ENCODE results near the gene TTC3.
"Not testable (repeated sequence)": the region's sequence is repeated elsewhere in the genome, so short reads cannot be mapped to it uniquely, and the experiment has no call there.

Gene TTC3, protein sequence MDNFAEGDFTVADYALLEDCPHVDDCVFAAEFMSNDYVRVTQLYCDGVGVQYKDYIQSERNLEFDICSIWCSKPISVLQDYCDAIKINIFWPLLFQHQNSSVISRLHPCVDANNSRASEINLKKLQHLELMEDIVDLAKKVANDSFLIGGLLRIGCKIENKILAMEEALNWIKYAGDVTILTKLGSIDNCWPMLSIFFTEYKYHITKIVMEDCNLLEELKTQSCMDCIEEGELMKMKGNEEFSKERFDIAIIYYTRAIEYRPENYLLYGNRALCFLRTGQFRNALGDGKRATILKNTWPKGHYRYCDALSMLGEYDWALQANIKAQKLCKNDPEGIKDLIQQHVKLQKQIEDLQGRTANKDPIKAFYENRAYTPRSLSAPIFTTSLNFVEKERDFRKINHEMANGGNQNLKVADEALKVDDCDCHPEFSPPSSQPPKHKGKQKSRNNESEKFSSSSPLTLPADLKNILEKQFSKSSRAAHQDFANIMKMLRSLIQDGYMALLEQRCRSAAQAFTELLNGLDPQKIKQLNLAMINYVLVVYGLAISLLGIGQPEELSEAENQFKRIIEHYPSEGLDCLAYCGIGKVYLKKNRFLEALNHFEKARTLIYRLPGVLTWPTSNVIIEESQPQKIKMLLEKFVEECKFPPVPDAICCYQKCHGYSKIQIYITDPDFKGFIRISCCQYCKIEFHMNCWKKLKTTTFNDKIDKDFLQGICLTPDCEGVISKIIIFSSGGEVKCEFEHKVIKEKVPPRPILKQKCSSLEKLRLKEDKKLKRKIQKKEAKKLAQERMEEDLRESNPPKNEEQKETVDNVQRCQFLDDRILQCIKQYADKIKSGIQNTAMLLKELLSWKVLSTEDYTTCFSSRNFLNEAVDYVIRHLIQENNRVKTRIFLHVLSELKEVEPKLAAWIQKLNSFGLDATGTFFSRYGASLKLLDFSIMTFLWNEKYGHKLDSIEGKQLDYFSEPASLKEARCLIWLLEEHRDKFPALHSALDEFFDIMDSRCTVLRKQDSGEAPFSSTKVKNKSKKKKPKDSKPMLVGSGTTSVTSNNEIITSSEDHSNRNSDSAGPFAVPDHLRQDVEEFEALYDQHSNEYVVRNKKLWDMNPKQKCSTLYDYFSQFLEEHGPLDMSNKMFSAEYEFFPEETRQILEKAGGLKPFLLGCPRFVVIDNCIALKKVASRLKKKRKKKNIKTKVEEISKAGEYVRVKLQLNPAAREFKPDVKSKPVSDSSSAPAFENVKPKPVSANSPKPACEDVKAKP (N-terminal part only)

DNA sequence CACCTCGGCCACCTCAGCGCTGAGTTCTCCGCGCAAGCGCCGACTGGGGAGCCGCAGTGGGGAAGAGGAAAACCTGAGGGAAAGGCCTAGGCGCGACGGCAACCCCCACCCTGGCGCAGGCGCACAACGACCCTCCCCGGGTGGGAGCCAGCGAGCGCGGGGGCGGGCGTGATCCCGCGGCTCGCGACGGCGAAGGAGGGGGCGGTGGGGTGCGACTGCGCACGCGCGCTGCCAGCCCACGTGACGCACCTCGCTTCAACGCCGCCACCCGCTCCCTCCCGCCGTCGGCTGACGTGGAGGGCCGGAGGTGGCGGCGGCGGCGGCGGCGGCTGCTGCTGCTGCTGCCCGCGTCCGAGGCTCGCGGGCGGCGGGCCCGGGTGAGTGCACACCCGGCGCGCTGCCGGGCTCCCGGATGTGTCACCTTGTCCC, at the start of gene TTC3, which contains the start of gene PIGP:
Gene TTC3 (plus strand): TSS at position 267 of the 429 bp plus-strand sequence. CDS start 14,004 bp downstream, outside the sequence.
Gene PIGP (minus strand): TSS at position 84 of the 429 bp plus-strand sequence. CDS start 556 bp downstream, outside the sequence.
- DNase-seq: peak; percentile 91

DNA sequence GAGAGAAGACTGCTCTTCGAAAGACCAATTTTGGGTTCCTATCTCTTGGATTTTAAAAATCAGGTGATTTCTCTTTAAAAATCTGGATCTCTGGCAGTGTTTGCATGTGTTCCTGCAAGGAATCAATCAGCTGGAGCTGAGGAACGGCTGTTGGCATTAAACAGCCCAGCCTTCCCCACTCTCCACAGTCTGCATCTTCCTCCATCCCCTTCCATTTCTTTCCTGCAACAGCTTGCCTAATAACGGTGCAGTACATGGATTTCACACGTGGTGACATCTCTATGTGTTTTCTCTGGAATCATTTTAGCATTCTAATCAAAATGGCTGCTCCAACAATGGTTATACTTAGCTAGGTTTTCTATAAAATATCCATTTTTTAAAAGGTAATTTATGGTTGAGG, 46.6 kb upstream of the TTC3 start:
- no peak for DNase-seq

DNA sequence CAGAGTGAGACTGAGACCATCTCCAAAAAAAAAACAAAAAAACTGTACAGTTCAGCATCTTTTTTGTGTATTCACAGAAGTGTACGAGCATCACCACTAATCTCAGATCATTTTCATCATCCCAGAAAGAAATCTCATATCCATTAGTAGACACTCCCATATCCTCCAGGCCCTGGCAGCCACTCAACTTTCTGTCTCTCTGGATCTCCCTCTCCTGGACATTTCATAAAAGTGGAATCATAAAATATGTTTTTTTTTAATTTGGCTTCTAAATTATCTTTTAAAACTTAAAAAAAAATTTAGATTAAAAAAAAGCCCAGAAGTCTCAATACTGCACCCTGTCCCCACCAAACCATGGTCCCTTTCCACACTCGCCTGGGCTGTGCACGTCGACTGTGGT, 44.5 kb upstream of the TTC3 start:
- no peak for DNase-seq

DNA sequence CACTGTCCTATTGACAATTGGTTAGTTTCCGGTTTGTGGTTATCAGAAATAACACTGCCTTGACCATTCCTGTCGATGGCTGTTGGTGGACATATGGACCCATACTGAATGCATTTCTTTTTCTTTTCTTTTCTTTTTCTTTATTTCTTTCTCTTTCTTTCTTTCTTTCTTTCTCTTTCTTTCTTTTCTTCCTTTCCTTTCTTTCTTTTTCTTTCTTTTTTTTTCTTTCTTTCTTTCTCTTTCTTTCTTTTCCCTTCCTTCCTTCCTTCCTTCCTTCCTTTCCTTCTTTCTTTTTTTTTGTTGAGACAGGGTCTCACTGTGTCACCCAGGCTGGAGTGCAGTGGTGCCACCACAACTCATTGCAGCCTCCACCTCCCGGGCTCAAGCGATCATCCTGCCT, 42.2 kb upstream of the TTC3 start:
- DNase-seq: no peak

DNA sequence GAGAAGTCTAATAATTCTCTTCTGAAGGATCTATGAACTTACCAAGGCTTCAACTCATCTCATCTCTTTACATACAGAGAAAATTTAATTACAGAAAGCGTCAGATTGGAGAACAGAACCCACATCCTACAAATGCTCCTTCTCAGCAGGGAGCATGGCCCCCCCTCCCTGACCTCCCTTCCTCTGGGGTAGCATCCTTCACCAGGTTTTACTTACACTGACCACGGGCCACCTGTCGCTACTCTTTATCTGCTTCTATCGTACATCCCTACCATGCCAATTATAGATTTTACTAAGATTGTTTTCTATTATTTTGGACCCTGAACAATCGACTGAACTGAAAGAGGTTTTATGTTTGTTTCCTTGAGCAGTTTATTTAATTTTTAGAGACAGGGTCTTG, 40.8 kb upstream of the TTC3 start:
- DNase-seq: no peak

DNA sequence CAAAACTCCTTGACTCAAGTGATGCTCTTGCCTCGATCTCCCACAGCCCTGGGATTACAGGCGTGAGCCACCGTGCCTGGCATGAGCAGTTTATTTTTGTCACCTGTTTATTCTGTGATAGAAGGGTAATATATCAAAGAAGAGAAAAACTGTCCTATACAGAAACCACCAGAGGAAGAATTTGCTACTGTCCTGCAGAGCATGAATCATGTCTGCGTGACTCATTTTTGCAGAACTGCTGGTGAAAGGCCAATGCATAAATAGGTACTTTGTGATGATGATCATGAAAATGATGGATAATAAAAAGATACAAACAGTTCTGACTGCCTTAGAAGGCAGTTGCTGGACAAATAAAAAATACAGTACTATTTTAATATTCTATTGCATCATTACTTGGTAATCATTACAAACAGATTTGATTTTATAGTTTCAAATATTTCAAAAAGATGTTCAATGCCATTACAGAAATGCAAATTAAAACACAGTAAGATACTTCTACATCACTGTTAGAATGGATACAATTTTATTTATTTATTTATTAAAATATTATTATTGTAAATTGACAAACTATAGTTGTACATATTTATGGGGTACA, 40.1 kb upstream of the TTC3 start:
- no peak for DNase-seq

DNA sequence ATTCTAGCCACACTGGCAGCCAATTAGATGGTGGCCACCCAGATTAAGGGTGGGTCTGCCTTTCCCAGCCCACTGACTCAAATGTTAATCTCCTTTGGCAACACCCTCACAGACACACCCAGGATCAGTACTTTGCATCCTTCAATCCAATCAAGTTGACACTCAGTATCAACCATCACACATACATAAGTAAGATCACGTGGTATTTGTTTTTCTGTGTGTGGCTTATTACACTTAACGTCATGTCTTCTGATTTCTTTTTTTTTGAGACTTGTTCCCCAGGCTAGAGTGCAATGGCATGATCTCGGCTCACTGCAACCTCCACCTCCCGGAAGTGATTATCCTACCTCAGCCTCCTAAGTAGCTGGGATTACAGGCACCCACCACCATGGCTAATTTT, 38.7 kb upstream of the TTC3 start:
- not testable (repeated sequence) for DNase-seq

DNA sequence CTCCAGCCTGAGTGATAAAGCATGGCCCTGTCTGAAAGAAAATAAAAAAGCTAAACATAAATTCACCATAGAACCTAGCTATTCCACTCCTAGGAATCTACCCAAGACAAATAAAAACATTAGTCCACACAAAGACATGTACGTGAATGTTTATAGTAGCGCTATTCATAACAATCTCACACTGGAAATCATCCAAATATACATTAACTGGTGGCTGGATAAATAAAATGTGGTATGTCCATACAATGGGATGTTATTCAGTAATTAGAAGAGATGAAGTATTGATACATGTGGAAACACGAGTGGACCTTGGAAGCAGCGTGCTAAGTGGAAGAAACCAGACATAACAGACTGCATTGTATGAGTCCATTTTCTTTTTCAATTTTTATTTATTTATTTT, 36.9 kb upstream of the TTC3 start:
- DNase-seq: no peak

DNA sequence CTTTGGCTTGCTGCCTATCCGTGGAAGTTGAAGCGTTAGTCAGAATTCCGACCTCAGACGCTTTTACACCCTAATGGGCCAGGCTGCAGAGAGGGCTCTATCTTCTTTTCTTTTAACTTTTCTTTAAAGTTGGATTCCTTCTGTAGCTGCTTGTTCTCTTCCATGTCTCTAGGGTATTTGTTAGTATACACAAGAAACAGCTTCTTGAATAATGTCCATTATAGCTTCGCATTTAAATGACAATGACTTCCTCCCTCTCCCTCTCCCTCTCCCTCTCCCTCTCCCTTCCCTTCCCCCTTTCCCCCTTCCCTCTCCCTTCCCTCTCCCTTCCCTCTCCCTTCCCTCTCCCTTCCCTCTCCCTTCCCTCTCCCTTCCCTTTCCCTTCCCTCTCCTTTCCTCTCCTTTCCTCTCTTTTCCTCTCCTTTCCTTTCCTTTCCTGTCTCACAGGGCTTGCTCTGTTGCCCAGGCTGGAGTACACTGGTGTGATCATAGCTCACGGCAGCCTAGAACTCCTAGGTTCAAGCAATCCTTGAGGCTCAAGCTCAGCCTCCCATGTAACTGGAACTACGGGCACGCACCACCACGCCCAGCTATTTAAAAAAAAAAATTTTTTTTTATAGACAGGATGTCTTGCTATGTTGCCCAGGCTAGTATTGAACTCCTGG, 33.5 kb upstream of the TTC3 start:
- no peak for DNase-seq

DNA sequence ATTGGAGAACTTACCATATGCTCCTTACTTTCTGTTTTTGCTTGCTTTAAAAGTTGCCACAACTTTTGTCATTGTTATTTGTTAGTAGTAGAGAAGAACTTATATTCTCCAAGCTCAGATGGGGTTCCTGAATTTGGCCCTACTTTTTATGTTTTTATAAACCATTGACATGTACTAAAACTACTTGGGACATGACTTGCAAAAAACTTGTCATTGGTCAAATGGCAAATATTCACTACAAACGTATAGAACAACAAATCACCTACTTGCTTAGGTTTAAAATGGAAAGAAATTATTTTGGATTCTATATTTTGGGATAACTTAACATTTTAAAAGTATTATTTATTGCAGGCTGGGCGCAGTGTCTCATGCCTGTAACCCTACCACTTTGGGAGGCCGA, 32.8 kb upstream of the TTC3 start:
- DNase-seq: no peak

DNA sequence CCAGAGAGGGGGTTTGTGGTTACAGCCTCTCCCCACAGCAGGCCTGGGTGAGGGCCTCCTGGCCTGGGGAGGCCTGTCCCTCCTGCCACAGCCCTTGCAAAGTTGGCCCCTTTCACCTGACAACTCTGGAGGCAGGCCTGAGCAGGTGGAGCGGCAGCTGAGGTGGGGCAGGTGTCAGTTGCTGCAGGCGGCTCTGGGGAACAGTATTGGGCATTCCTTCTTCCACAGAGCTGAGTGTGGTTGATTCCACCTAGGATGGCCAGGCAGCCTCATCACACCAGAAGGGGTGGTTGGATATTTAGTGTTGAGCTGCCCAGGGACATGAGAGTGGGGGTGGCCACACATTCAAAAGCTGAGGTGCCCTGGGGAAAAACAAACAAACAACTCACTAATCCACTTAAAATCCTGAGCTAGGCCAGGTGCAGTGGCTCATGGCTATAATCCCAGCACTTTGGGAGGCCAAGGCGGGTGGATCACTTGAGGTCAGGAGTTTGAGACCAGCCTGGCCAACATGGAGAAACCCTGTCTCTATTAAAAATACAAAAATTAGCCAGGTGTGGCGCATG, 31.3 kb upstream of the TTC3 start:
- peak in 1 of 2 experiments; percentile 42 for DNase-seq

DNA sequence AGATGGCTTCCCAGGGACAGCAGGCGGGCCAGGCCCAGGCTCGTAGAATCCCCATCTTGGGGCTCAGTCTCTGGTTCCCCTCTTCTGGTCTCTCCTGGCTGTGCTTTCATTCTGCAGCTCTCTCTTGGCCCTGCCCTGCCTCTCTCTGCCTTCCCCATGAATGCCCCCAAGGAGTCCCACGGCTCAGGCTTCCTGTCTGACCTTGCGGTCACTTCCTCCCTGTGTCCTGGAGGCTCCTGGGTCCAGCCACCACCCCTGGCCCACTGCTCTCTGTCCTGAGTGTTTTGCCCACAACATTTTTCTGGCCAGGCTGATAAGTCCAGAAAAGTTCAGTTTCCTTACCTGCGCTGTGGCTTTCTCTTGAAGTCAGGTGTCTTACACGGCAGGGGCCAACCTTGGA, 29.2 kb upstream of the TTC3 start:
- no peak for DNase-seq

DNA sequence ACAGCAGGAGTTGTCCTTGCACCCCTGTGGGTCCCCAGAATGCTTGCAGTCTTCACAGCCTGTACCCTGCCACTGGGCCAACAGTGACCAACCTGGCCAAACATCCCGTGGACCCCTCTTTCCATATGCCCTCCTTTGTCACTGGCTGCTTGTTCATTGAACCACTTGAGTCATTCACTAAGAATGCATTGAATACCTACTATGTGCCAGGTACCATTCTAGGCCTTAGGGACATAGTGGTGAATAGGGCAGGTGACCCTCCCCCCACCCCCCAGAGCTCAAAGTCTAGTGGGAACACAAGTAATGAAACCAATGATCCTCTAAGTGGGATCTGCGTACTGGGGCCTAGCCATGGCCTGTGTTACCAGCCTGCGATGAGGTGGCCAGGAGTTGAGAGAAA, 28.4 kb upstream of the TTC3 start:
- no peak for DNase-seq

DNA sequence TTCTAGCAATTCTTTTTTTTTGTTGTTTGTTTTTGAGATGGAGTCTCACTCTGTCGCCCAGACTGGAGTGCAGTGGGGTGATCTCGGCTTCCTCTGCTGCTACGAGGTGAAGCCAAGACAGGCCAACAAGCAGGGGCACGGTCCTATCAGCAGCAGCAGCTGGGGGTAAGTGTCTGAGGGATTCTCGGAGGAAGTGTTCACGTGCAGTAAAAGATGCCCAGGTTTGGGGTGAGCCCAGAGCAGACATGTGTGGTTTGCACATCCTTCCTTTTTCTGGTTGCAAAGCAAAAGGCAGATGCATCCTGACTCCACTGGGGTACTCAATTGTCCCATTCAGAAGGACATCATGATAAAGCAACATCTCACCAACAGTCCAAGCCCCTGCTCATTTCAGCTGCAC, 27.9 kb upstream of the TTC3 start:
- no peak for DNase-seq

DNA sequence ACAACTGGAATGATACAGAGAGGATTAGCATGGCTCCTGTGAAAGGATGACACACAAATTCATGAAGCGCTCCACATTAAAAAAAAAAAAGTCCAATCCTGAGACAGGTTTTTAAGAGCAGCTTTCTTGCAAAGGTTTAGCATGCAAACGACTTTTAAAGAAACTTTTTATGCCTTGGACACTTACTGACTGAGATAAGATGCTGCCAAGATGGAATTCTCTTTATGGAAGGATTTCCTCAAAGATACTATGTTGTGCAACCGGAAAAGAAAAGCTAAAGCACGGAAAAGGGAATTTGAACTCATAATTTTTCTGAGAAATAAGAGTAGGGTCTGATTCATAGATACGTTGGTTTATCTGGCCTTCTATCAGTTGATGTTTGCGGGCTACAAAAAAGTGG, 27.5 kb upstream of the TTC3 start:
- no peak for DNase-seq

DNA sequence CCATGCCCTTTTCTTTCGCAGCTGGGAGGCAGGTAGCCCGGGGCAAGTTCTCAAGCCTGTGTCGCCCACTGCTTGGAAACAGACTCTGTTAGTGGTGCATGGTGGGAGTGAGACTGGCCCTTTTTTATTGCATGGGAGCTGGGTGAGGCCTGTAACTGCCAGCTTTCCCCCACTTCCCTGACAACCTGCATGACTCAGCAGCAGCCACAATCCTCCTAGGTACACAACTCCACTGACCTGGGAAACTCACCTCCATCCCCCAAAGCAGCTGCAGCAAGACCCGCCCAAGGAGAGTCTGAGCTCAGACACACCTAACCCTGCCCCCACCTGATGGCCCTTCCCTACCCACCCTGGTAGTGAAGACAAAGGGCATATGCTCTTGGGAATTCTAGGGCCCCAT, 26.0 kb upstream of the TTC3 start:
- no peak for DNase-seq

DNA sequence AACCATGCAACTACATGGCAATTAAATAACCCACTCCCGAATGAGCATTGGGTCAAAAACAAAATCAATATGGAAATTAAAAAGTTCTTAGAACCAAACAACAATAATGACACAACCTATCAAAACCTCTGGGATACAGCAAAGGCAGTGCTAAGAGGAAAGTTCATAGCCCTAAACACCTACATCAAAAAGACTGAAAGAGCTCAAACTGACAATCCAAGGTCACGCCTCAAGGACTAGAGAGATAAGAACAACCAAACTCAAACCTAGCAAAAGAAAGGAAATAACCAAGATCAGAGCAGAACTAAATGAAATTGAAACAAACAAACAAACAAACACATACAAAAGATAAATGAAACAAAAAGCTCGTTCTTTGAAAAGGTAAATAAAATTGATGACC, 23.3 kb upstream of the TTC3 start:
- not testable (repeated sequence) for DNase-seq

DNA sequence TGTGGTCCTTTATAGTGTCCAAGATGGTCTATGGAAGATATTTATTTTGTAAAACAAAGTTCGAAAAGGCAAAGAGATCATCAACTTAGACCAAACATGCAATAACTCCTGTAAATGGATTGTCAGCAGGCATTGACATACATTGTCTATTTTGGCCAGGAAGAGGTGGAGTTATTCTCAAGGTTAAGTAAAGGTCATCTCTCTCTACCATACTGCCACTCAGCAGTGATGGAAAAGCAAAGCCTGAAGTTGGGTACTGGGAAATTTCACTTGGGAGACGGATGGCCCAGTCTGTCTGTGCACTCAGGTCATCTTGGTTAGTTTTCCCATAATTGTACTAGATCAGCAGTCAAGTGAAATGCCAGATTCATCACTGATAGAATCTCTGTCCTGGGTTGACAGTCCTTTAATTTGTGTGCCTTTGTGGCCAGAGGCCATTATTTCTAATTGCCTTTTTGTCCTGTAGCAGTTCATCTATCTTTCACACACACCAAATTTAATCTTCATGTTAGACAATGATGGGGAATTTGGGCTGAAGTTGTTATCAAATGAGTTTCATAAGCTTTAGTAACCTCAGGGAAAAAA, 17.7 kb upstream of the TTC3 start:
- no peak for DNase-seq

DNA sequence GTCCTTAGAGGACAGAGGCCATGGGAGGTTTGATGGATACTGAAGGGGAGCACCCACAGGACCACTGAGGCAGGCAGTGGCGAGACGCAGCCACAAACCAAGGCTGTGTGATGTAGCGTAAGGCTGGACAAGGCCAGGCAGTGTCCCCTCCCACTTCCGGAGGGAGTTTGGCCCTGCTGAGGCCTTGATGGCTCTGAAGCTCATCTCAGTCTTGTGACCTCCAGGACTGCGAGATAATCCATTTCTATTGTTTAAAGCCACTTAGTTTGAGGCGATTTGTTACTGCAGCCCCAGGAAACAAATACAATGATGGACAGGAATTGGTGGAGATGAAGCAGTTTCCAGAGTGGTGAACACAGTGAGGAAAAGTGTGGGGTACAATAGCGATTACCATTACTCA, 15.4 kb upstream of the TTC3 start:
- DNase-seq: no peak

DNA sequence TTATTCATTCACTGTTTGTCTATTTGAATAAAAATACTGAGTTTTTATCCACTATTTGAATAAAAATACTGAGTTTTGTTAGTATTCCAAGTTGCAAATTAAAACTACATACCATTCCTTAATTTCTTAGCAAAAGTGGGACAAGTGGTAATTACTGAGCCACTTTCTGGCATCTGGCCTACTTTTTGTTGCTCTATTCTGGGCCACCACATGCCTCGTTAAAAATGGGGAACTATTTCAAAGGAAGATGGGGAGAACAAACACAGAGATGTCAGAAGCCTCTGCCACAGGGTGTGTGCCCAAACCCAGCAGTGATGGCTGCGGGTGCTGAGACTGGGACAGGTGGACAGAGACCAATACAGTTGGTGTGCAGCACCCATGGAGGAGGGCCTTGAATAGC, 14.8 kb upstream of the TTC3 start:
- DNase-seq: no peak

DNA sequence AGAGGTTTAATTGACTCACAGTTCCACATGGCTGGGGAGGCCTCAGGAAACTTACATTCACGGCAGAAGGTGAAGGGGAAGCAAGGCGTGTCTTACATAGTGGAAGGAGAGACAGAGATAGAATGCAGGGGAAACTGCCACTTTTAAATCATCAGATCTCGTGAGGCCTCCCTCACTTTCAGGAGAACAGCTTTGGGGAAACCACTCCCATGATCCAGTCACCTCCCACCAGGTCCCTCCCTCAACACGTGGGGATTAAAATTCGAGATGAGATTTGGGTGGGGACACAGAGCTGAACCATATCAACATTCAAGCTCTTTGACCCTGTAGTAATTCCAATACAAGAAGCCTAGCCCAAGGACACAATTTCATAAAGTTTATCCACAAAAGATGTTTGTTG, 13.9 kb upstream of the TTC3 start:
- no peak for DNase-seq
